ENCODE measurements around the gene KCNRG.

The KCNRG gene

DNA sequence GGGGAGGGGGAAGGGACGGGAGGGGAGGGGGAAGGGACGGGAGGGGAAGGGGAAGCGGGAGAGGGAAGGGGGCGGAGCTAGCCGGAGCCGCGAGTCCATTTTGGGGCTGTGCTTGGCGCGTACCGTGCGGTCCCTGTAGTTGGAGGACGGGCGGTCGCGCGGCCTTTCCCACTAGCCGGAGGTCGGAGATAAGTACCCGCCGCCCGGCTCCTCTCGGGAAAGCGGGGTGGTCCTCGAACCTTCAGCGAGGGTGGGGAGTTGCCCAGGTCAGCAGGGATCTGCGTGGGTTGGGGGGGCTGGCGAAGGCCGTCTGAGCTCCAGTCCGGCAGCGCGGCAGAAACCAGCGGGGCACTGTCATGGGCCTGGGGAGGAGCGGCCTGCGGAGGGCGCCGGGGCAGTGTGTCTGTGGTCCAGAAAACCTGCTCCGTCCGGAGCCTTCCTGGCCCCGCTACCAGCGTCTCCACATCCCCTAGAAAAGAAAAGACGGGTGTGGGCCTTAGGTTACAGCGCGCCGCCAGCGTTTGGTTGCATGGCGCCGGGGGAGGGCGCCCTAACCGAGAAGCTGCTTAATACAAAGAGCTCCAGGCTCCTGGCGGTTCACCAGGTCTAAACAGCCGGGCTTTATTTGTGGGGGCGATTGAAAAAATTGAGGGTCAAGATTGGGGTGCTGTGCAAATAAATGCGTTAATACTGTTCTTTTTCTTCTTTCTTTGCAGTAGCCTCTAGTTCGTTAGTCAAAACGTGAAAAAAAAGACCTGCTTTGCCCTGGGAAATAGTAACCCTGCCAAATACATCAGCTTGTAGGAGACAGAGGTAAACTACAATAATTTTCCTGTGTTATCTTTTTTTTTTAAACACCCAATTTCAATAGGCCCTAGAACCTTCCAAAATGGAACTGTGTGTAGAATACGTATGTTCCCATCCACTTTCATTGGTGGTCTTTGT lies 18.0 kb upstream of the KCNRG start, which contains the start of gene TRIM13:
TRIM13 (plus strand) TSS at position 92 of the 945 bp plus-strand sequence. CDS start 14,899 bp downstream, outside the sequence.
- peak; percentile 46 for TF ChIP-seq POLR2A (IDR thresholded peaks at IDR 0.05; ENCODE audit: low read depth, low read length)
- DNase-seq (ENCODE audit: insufficient read length, low spot score) (peak; percentile 43), FAIRE-seq (no peak)

DNA sequence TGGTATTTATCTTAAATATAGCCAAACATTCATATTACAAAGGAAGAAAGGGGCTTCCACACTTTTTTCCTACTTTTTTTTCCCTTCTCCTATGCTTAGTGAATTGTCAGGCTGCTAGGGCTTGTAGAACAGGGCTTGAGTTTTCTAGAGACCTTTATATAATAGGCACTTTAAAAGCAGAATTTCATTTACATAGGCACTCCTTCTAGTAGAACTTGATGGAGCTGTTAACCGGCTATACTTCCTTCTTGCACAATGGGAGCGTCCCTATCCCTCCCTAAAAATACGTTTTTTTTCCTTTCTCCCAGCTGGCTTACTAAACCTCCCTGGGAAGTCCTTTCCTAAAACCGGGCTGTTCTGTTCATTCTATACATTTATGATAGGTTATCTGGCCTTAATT lies 17.3 kb upstream of the KCNRG start:
- TF ChIP-seq POLR2A (IDR thresholded peaks at IDR 0.05; ENCODE audit: low read depth, low read length) = no peak
- DNase-seq (ENCODE audit: insufficient read length, low spot score) (no peak), FAIRE-seq (no peak)

DNA sequence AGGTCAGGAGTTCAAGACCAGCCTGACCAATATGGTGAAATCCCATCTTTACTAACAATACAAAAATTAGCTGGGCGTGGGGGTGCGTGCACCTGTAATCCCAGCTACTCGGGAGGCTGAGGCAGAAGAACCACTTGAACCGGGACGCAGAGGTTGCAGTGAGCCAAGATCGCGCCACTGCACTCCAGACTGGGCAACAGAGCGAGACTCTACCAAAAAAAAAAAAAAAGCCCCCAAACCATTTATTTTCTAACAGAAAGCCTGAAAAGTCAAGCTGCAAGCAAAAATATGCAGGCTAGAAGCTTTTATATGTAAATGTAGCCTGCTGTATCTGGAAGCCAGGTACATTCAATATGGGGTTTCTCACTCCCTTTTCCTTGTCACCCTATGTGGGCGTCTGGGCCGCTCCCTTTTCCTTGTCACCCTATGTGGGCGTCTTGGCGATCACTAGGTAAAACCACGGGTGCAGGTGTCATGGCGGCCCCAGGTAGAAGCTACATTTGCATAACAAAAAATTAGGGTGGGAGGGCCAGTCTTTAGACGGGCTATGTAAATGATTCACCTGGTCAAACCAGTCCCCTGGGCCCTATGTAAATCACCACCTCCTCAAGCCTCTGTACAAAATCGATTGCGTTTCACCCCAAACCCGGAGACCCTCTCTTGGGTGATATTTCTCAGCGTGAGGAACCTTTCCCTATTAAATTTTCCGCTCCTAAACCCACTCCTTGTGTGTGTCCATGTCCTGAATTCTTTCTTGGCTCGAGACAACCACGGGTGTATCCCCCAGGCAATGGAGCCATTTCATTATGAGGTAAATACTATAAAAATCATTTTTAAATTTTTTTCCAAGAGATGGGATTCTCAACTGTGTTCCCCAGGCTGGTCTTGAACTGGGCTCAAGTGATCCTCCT lies 16.3 kb upstream of the KCNRG start:
- TF ChIP-seq POLR2A (IDR thresholded peaks at IDR 0.05; ENCODE audit: low read depth, low read length) = no peak
- no peak for FAIRE-seq
- DNase-seq (ENCODE audit: insufficient read length, low spot score) = no peak

DNA sequence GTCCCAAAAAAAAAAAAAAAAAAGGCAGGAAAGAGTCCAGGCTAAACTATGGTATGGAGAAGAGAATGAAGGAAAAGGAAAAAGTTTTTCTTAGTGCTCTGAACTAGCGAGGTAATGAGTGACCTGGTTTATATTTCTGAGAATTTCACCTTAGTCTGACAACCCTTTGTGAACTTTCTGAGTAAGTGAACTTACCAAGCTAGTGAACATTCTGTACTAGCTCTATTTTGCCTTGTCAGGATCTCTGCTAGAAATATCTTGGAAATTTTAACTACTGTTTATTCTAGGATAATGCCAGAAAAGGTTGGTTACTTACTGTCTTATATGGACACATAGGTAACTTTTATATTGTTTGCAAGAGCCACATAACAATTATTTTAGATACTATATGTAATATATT lies 14.0 kb upstream of the KCNRG start:
- FAIRE-seq = no peak
- no peak for TF ChIP-seq POLR2A (IDR thresholded peaks at IDR 0.05; ENCODE audit: low read depth, low read length)
- DNase-seq (ENCODE audit: insufficient read length, low spot score) = no peak

DNA sequence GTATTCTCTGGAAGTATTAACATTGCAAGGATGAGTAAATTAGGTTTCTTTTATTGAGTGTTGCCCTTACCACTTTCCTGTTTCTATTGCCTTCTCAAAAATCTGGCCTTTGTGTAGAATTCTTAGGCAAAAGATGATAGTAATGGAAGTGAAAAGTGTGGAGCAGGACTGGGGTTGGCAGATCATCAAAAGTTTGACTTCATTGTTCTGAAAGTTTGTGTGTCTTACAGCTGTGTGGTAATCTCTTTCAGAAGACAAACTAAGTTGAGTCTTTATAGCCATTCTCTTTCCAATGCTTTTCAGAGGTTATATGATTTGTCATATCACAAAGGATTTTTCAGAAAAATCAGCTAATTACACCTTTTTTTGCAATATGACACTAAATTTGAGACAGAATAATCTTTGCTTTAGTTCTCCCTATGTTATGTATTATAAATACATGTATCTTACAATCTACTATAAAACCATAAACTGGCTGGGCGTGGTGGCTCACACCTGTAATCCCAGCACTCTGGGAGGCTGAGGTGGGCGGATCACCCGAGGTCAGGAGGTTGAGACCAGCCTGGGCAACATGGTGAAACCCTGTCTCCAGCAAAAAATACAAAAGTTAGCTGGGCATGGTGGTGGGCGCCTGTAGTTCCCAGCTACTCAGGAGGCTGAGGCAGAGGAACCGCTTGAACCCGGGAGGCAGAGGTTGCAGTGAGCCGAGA lies 8.7 kb upstream of the KCNRG start:
- no peak for TF ChIP-seq POLR2A (IDR thresholded peaks at IDR 0.05; ENCODE audit: low read depth, low read length)
- DNase-seq (ENCODE audit: insufficient read length, low spot score) (no peak), FAIRE-seq (no peak)

DNA sequence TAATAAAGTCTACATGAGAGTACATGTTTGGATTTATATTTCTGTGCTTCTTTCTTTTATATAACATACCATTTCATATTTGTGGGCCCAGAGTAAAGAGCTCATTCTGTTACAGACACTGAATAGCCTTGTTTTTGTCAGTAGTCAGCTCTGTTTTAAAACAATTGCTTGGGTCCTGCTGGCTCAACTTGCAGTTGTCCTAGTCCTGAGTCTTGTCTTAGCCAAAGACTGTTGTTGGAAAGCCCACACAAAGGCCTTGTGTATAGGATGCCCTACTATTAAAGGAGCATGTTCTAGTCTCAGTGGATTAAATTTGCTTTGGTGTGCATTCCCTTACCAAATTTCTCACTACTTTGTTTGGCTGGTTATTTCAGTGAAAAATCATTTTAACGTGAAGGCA lies 3.8 kb upstream of the KCNRG start:
- DNase-seq (ENCODE audit: insufficient read length, low spot score) (no peak), FAIRE-seq (no peak)

DNA sequence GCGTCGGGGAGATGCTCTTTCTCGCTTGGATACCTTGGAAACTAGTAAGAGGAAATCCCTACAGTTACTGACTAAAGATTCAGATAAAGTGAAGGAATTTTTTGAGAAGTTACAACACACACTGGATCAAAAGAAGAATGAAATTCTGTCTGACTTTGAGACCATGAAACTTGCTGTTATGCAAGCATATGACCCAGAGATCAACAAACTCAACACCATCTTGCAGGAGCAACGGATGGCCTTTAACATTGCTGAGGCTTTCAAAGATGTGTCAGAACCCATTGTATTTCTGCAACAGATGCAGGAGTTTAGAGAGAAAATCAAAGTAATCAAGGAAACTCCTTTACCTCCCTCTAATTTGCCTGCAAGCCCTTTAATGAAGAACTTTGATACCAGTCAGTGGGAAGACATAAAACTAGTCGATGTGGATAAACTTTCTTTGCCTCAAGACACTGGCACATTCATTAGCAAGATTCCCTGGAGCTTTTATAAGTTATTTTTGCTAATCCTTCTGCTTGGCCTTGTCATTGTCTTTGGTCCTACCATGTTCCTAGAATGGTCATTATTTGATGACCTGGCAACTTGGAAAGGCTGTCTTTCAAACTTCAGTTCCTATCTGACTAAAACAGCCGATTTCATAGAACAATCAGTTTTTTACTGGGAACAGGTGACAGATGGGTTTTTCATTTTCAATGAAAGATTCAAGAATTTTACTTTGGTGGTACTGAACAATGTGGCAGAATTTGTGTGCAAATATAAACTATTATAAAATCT lies 2.7 kb upstream of the KCNRG start:
- no peak for TF ChIP-seq POLR2A (IDR thresholded peaks at IDR 0.05; ENCODE audit: low read depth, low read length)
- no peak for FAIRE-seq
- DNase-seq (ENCODE audit: insufficient read length, low spot score) = no peak

More for the DNA sequence above, 3.8 kb upstream of the KCNRG start:
- no peak for TF ChIP-seq POLR2A (IDR thresholded peaks at IDR 0.05; ENCODE audit: low read depth, low read length)

DNA sequence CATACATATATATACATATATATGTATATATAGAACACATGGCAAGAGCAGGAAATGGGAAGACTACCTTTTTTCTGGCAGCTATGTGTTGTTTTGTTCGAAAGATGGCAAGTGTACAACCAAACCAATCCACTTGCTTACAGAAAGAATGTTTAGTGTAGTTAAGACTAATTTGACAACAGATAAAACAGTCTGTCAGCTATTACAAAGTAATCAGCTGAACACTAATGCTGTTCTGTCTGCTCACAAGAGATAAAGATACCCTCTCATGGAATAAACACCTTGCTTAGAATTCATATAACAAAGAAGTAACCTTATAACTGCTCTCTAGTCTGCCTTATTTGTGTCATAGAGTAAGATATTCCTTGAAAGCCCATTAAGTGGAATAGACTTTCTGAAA lies 858 bp upstream of the KCNRG start:
- no peak for TF ChIP-seq POLR2A (IDR thresholded peaks at IDR 0.05; ENCODE audit: low read depth, low read length)
- no peak for DNase-seq (ENCODE audit: insufficient read length, low spot score)
- FAIRE-seq = no peak

DNA sequence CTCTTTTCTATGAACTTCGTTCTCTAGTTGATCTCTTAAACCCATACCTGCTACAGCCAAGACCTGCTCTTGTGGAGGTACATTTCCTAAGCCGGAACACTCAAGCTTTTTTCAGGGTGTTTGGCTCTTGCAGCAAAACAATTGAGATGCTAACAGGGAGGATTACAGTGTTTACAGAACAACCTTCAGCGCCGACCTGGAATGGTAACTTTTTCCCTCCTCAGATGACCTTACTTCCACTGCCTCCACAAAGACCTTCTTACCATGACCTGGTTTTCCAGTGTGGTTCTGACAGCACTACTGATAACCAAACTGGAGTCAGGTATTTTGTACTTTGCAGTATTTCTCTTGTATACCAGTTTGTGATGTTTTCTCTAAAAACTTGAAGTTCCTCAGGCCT lies 506 bp downstream of the KCNRG start:
- FAIRE-seq = no peak

DNA sequence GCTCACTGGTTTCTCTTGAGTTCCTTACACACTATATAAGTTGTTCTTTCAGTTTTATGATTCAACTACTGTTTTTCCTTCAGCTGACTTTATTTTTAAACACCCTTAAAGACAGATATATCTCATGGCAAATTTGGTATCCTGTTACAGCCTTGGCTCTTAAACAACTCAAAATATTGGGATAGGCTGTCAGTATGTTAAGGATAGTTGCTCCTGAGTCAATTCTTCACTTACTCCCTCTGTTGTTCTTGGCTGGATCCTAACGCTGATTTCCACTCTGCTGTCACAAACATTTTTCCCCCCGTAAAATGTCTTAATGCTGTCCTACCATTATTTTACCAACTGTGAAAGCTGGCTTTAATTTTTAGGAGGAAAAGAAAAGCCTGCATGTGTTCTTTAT lies 1.2 kb downstream of the KCNRG start:
- DNase-seq (ENCODE audit: insufficient read length, low spot score) = no peak
- no peak for FAIRE-seq
- no peak for TF ChIP-seq POLR2A (IDR thresholded peaks at IDR 0.05; ENCODE audit: low read depth, low read length)

More for the DNA sequence above, 506 bp downstream of the KCNRG start:
- no peak for TF ChIP-seq POLR2A (IDR thresholded peaks at IDR 0.05; ENCODE audit: low read depth, low read length)
- no peak for DNase-seq (ENCODE audit: insufficient read length, low spot score)

DNA sequence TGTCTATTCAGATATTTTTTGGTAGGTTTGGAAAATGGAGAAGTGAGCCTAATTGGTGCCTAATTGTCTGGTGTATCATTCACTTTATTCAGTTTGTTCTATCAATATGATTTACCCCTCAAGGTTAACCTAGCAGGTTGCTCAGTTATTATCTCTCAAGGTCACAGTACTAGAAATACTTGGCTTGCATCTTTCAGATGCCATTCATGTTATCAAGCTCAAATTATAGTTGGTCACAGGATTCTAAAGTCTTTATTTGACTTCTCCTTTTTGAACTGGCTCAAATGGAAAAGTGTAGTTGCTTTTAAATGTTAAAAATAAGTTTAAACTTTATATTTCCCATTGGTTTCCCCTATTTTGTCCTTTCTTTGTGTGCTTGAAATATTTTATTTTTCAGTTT lies 2.6 kb downstream of the KCNRG start:
- no peak for TF ChIP-seq POLR2A (IDR thresholded peaks at IDR 0.05; ENCODE audit: low read depth, low read length)
- no peak for DNase-seq (ENCODE audit: insufficient read length, low spot score)
- FAIRE-seq = no peak

DNA sequence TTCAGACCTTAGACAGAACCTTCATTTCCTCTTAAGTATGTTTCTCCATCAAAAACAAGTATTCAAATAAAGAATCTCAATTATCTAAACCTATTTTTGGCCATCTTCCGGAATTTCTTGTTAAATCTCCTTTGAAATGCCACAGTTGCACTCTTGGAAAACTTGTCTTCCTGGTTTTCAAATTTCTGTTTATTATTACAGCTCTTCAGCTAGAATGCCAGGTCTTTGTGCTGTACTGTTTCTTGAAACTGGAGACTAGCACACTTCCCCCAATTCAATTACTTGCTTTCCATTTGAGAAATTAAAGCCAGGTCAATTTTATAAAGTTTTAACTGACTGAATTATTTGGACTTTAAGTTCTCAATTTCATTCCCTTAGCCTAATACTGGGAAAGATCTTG lies 10.2 kb downstream of the KCNRG start:
- FAIRE-seq (no peak), DNase-seq (ENCODE audit: insufficient read length, low spot score) (no peak)
- no peak for TF ChIP-seq POLR2A (IDR thresholded peaks at IDR 0.05; ENCODE audit: low read depth, low read length)

Measured in H54 (cell line).